Suprapubic skin (tissue), 4 donors: ENCODE results near the gene FST. TPM values are rescaled to one million over a fixed set of nuclear protein-coding genes. Genes with fewer than 3 reads are reported as not detected.

Source experiments
- DNase-seq, 2 donors: peaks; one replicate each; pipeline ENCODE4 v3.0.0-alpha.2; 2019; ENCODE audit warnings: low spot score in 2 of 2
- H3K27ac ChIP-seq: fragments of 200-600 bp; sonication (generic); one replicate; pipeline ENCODE4 v1.5.1; 2019
- H3K27me3 ChIP-seq: fragments of 200-600 bp; sonication (generic); one replicate; pipeline ENCODE4 v1.5.1; 2019
- H3K36me3 ChIP-seq: fragments of 200-600 bp; sonication (generic); one replicate; pipeline ENCODE4 v1.5.1; 2019
- H3K4me1 ChIP-seq: fragments of 200-600 bp; sonication (generic); one replicate; pipeline ENCODE4 v1.5.1; 2019
- H3K4me3 ChIP-seq: fragments of 200-600 bp; sonication (generic); one replicate; pipeline ENCODE4 v1.5.1; 2019; ENCODE audit warnings: mild to moderate bottlenecking
- H3K9me3 ChIP-seq: fragments of 200-600 bp; sonication (generic); one replicate; pipeline ENCODE4 v1.5.1; 2019
- CTCF ChIP-seq, 2 donors: fragments of 200-600 bp in 1 of 2; fragments of 450-650 bp in 1 of 2; sonication (generic) in 1 of 2; IDR thresholded peaks; one replicate each; pipeline ENCODE4 v1.5.1; 2016 to 2019; ENCODE audit warnings: antibody characterized with exemption in 2 of 2, mild to moderate bottlenecking in 1 of 2, moderate library complexity in 1 of 2
- EP300 ChIP-seq: sonication (generic); formaldehyde crosslinking; IDR thresholded peaks from one replicate; pipeline ENCODE4 v1.6.1; 2017; ENCODE audit warnings: antibody characterized with exemption
- POLR2A ChIP-seq, 2 donors: fragments of 450-650 bp; IDR thresholded peaks; one replicate each; pipeline ENCODE4 v1.6.1; 2017; ENCODE audit warnings: antibody characterized with exemption in 2 of 2, mild to moderate bottlenecking in 2 of 2, moderate library complexity in 2 of 2
- POLR2AphosphoS5 ChIP-seq, 3 donors: sonication (generic); formaldehyde crosslinking; IDR thresholded peaks; one replicate each; pipeline ENCODE4 v1.6.1; 2017; ENCODE audit warnings: antibody characterized with exemption in 3 of 3
- WGBS: methylation state at CpG from one replicate; pipeline ENCODE4 v1.1.5; 2018; 5-methylcytosine and 5-hydroxymethylcytosine counted together
- total RNA-seq, 4 donors: library from RNA; depleted of rRNA; stranded (reverse); fragments of >200 nt; gene quantifications; one replicate each; pipeline ENCODE4 v1.1.0, GENCODE V29; 2016

FST gene
- total RNA-seq, 4 donors from 2014 or later: 6.0 to 26.4 (median 6.6) TPM

- WGBS: 88% methylated on average over 2 of the region's 2 CpGs
- Histone ChIP-seq H3K9me3 (no peaks in the 10 kb centered on the region), H3K27ac (no peak overlapping the region), H3K4me3 (no peak overlapping the region), H3K4me1 (peaks cover 3% of the 10 kb centered on the region), H3K27me3 (no peaks in the 10 kb centered on the region), H3K36me3 (no peaks in the 10 kb centered on the region)
- no peak for TF ChIP-seq EP300
- TF ChIP-seq POLR2AphosphoS5 (IDR thresholded peaks at IDR 0.05): no peak
- TF ChIP-seq POLR2A (IDR thresholded peaks at IDR 0.05): no peak
- TF ChIP-seq CTCF (IDR thresholded peaks at IDR 0.05): no peak
- no peak for DNase-seq
Measured at GRCh38 chr5:53436480-53437191, 43.8 kb upstream of the FST start.

GRCh38 chr5:53438079-53438478 lies 42.4 kb upstream of the FST start:
- Histone ChIP-seq H3K36me3 (no peaks in the 10 kb centered on the region), H3K27me3 (no peaks in the 10 kb centered on the region), H3K9me3 (no peaks in the 10 kb centered on the region), H3K27ac (no peak overlapping the region), H3K4me3 (no peak overlapping the region), H3K4me1 (peaks cover 3% of the 10 kb centered on the region)
- DNase-seq: no peak
- TF ChIP-seq CTCF (IDR thresholded peaks at IDR 0.05) (no peak), EP300 (no peak), POLR2AphosphoS5 (IDR thresholded peaks at IDR 0.05) (no peak), POLR2A (IDR thresholded peaks at IDR 0.05) (no peak)
- 96% methylated on average over 13 of the region's 13 CpGs for WGBS

- no peaks in the 10 kb centered on the region for H3K9me3 ChIP-seq
- WGBS: 44% methylated on average over 6 of the region's 6 CpGs
- H3K27ac ChIP-seq: no peak overlapping the region
- no peaks in the 10 kb centered on the region for H3K36me3 ChIP-seq
- peaks cover 3% of the 10 kb centered on the region for H3K4me1 ChIP-seq
- H3K27me3 ChIP-seq: no peaks in the 10 kb centered on the region
- no peak for TF ChIP-seq CTCF (IDR thresholded peaks at IDR 0.05)
- no peak for TF ChIP-seq POLR2A (IDR thresholded peaks at IDR 0.05)
- TF ChIP-seq POLR2AphosphoS5 (IDR thresholded peaks at IDR 0.05): no peak
- TF ChIP-seq EP300: no peak
- no peak for DNase-seq
- H3K4me3 ChIP-seq: no peak overlapping the region
Measured at GRCh38 chr5:53438486-53439472, 41.6 kb upstream of the FST start.

GRCh38 chr5:53442961-53443360 lies 37.5 kb upstream of the FST start:
- H3K9me3 ChIP-seq: no peaks in the 10 kb centered on the region
- 65% methylated on average over 1 of the region's 1 CpG for WGBS
- H3K36me3 ChIP-seq: no peaks in the 10 kb centered on the region
- H3K4me1 ChIP-seq: peaks cover 3% of the 10 kb centered on the region
- TF ChIP-seq POLR2AphosphoS5 (IDR thresholded peaks at IDR 0.05) (no peak), EP300 (no peak), POLR2A (IDR thresholded peaks at IDR 0.05) (no peak), CTCF (IDR thresholded peaks at IDR 0.05) (no peak)
- H3K27me3 ChIP-seq: no peaks in the 10 kb centered on the region
- H3K4me3 ChIP-seq: no peak overlapping the region
- DNase-seq: no peak
- H3K27ac ChIP-seq: no peak overlapping the region

- TF ChIP-seq POLR2A (IDR thresholded peaks at IDR 0.05): no peak
- TF ChIP-seq CTCF (IDR thresholded peaks at IDR 0.05): no peak
- no peak for TF ChIP-seq POLR2AphosphoS5 (IDR thresholded peaks at IDR 0.05)
- no peak for TF ChIP-seq EP300
- H3K27me3 ChIP-seq: no peaks in the 10 kb centered on the region
- H3K4me1 ChIP-seq: no peaks in the 10 kb centered on the region
- WGBS: 64% methylated on average over 1 of the region's 1 CpG
- H3K36me3 ChIP-seq: no peaks in the 10 kb centered on the region
- no peak for DNase-seq
- H3K27ac ChIP-seq: no peak overlapping the region
- no peaks in the 10 kb centered on the region for H3K9me3 ChIP-seq
- no peak overlapping the region for H3K4me3 ChIP-seq
Measured at GRCh38 chr5:53445569-53445968, 34.9 kb upstream of the FST start.
